GM18873 (cell line): ENCODE results near the gene EIF6.

Experiments used
- ATAC-seq: cut with Tn5 transposase; IDR thresholded peaks from one replicate; pipeline ENCODE4 v1.9.1; 2021; ENCODE audit warnings: mild to moderate bottlenecking, moderate library complexity, moderate number of reproducible peaks; ENCODE audit not compliant: unreplicated experiment, low FRiP score

Gene EIF6

GRCh38 chr20:35295674-35296073, 11.1 kb upstream of the EIF6 start:
- no peak for ATAC-seq

GRCh38 chr20:35295058-35295457, 10.5 kb upstream of the EIF6 start:
- no peak for ATAC-seq

DNA sequence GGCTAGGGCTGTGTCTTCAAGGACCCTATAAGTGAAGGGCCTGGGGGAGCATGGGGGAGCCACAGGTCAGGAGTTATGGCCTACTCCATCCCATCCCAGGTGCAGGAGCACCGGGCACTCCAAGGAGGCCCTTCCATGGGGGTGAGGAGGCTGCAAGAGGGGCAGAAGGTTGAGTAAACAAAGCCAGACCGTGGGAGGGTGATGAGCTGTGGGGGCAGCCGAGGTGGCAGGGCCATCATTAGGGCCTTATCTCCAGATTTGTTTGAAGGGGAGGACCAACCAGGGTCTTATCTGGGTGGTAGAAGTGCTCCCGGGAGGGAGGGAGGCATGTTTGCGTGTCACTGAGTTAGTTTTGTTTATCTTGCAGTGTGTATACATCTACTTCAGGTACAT, 9.7 kb upstream of the EIF6 start:
- no peak for ATAC-seq

DNA sequence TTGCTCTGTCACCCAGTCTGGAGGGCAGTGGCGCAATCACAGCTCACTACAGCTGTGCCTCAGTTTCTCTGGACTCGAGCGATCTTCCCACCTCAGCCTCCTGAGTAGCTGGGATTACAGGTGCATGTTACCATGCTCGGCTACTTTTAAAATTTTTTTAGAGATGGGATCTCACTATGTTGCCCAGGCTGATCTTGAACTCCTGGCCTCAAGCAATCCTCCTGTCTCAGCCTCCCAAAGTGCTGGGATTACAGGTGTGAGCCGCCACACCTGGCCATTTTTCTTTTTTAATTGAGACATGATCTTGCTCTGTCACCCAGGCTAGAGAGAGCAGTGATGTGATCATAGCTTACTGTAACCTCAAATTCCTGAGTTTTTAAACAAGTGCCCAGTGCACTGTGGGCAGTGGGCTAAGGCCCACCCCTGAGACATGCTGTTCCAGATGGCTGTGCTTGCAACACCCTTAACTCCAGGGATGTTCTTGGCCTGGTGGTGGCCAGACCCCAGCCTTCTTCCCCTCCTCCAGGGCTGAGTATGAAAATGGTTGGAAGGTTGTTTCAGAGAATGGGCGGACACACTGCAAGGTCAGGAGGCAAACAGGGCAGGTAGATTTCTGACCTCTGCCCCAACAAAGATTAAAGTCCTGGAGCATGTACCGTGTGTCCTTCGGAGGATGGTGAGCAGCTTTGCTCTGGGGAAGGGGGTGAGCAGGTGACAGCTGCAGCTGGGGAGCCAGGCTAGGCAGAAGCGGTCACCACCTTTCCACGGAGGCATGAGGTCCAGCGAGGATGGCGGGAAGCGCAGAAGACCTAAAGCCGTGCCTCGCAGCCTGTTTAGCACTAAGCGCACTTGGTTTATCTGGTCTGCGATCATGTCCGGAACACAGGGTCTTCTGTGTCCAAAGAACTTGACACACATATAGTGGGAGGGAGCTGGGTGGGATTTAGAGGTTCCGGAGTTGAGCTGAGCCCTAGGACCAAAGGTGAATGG, 9.0 kb upstream of the EIF6 start:
- no peak for ATAC-seq

DNA sequence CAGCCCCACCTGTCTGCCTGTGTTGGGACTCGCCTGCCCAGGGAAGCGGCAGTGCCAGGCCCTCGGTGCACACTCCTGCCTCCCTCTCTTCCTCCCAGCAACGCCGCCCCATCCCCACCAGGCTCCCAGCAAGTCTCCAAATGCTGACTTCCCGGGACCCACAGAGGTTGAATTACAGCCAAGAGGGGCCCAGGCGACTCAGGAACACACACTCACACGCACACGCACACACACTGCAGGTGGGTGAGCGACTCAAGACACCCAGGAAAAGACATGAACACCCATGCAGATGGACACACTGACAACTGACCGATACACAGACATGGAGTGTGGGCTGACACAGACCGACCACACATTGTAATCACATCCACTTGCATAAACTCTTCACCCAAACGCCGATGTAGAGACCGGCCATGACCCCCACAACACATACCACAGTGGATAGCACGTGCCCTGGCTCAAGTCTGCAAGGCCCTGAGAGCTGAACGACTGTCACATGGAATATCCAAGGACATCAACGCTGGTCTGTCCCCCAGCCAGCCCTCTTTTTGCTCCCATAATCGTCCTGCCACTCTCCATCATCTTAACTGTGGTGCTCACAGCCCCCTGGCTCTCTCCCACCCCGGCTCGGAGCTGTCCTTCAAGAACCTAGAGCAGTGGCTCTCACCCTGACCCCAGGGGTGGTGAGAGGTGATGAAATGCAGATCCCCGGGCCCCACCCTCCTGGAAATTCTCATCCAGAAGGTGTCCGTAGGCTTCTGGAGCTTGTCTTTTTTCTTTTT, 8.1 kb upstream of the EIF6 start:
- no peak for ATAC-seq

DNA sequence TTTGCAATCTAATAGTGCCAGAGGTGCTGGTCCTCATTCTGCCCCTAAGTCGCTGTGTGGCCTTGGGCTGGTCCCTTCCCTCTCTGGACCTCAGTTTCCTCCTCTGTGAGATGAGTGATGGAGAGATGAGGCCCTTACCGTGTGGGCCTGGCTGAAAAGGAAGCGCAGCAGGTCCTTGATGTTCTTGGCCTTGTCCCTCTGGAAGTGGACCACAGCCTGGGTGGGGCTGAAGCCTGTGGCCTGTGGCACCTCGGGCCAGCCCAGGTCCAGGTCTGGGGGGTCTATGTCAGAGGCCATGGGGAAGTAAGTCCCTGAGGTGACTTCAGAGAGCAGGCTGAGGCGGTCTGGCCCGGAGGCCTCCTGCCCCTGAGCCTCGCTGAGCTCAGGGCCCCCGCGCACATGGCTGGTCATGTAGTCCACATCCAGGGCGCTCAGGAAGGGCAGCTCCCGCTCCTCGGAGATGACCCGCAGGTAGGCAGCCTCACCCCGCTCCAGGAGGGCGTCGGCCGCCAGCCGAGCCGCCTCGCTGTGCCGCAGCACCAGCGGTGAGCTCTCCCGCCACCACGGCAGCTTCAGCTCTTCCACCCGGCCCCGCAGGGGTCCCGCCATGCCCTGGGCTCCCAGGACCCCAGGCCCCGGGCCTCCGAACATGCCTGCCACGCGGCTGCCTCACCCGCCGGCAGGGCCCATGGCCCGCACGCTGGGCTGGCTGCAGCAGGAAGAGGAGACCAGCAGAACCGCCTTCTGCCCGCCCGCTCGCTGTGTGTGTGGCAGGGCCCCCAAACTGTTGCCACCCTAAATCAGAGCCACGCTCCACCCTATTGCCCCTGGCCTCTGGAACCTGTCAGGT, 7.3 kb upstream of the EIF6 start, which contains the start of gene FAM83C:
Gene FAM83C (minus strand): TSS at position 772 of the 850 bp plus-strand sequence. CDS start 121 bp downstream, at position 651.
- no peak for ATAC-seq

DNA sequence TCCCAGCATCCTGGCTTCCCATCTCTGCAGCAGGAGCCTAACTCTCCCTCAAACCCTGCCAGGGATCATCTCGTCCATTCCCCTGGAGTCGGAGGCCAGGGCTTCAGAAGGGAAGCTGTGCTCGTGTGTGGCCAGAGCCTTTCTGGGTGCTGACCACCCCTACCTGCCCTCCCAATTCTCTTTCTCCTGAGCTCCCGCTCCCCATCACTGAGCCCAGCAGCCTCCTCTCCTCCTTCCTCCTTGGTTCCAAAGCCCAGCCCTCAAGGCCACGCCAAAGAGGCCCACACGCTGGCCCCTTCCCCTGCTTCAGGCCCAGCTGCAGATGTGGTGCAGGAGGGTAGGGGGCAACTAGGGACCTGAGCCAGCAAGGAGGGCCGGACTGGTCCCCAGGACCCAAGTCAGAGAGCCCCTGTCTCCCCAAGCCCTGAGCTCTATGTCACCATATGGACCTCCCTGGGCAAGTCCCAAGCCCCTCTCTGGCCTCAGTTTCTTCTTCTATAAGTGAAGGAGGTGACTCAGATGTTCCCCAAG, 6.4 kb upstream of the EIF6 start:
- ATAC-seq, result no peak

- ATAC-seq, result no peak
Measured at GRCh38 chr20:35290186-35290886, 5.8 kb upstream of the EIF6 start.

DNA sequence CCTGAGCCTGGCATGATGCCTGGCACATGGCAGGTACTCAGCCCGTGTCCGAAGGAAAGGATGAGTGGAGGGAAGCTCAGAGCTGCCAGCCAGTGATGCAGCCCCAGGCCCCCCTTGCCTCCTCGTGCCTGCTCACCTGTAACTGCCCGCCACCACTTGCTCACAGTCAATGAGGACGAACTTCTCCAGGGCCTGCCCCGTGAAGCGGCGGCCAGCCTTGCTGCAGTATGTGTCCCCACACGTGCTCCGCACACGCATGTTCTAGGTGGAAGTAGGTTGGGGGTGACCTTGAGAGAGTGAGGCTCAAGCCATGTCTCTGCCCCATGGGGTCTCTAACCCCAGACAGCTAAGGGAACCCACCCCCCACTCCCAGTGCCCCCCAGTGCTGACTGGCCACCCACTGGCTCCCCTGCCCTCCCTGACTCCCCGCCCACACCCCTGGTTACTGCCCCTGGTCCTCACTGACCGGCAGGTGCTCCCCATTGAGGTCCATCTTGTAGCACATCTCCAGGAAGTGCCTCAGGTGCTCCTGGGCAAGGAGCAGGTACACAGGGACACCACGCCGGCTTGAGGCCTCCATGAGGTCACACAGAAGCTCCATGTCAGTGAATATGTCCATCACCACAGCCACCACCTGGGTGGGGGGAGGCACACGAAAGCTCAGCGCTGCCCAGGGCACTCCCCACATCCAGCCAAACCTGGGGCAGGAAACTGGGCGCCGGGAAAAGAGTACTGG, 3.9 kb upstream of the EIF6 start:
- no peak for ATAC-seq

GRCh38 chr20:35287509-35288324, 3.1 kb upstream of the EIF6 start:
- ATAC-seq, result no peak

GRCh38 chr20:35286899-35287508, 2.4 kb upstream of the EIF6 start:
- no peak for ATAC-seq

GRCh38 chr20:35286077-35286898, 1.7 kb upstream of the EIF6 start:
- ATAC-seq, result no peak

DNA sequence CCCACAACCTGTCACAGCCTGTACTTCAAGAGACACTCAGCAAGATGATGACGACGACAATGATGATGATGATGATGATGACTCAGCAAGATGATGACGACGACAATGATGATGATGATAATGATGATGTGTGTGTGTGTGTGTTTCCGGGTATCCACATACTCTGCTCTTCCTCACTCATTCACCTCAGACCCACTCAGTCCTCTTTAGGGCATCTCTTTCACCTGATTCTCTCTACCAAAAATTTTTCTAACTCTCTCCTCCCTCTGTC, 1.2 kb upstream of the EIF6 start:
- ATAC-seq, result no peak

GRCh38 chr20:35284992-35285805, 627 bp upstream of the EIF6 start:
- ATAC-seq, result no peak

GRCh38 chr20:35283441-35284266, 918 bp downstream of the EIF6 start:
- ATAC-seq, result peak; percentile 10
